IPS-18c (cell line): Measurements from ENCODE around the gene BPGM.

Experiments used
- H3K4me3 ChIP-seq: 2 replicates; pipeline ENCODE4 v1.7.0; 2013; ENCODE audit warnings: low read depth, mild to moderate bottlenecking, low read length, moderate library complexity; ENCODE audit not compliant: insufficient read depth
- H3K9me3 ChIP-seq: one replicate; pipeline ENCODE4 v1.6.1; 2013; ENCODE audit warnings: mild to moderate bottlenecking, low read length, moderate library complexity; ENCODE audit not compliant: control insufficient read depth, insufficient read depth

The BPGM gene

DNA sequence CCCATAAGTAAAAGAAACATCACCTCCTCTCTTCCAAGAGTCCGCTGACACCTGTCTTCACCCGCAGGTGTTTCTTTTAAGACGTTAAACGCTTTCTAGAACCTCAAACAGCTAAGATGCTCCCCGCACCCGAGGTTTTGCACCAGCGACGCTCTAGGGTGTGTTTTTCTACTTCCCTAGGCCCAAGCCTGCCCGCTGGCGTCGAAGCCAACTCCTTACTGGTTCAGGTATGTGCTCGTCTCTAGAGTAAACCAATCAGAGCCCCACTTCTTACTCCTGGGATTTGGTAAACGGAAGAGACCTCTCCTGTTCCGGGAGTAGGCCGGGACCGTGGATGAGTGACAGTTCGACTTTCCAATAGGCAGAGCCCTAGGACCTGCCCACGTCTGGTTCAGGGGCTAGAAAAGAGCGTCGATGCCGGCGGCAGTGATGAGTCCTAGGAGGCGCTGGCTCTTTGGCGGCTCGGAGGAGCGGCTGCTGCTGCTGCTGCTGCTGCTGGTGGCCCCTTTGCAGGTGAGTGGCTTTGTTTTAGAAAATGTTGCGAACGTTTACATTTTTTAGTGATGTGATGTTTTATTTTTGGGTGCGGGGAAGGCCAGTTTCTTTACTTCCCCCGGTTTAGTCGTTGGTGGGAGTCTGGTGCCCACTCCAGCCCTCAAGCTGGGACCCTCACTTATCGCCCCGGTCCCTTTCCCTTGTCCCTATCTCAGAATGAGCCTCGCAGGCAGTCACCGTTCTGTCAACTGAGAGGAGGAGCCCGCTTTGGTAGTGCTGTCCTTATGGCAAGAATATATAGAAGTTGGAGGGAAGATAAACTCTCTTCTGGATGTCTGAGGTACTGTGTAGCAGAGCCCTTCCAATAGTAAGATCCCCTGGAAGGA lies at the start of gene BPGM:
TSS of gene BPGM (plus strand) at position 429 of the 881 bp plus-strand sequence. CDS start 14,655 bp downstream, outside the sequence.
- peak within 1 kb of the TSS; percentile 90 for H3K4me3 ChIP-seq
- no peaks in the 10 kb centered on the region for H3K9me3 ChIP-seq

DNA sequence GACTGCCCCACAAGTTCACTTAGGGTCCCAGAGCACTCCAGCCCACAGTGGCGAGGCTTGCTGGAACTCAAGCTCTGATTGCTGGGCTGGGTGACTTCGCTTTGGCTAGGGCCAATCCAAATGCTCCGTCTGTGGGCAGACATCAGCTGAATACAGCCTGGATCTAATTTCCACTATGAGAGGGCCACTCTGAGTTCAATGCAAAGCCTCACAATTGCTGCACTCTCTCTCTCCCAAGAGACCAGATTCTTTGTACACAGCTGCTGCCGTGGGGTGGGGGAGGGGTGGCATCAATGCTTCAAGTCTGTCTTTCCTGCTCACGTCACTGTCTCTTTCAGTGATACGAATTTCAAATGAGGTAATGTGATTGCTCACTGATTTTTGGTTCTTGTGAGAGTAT lies 47.3 kb upstream of the BPGM start:
- Histone ChIP-seq H3K9me3 (no peaks in the 10 kb centered on the region), H3K4me3 (no peak overlapping the region)

DNA sequence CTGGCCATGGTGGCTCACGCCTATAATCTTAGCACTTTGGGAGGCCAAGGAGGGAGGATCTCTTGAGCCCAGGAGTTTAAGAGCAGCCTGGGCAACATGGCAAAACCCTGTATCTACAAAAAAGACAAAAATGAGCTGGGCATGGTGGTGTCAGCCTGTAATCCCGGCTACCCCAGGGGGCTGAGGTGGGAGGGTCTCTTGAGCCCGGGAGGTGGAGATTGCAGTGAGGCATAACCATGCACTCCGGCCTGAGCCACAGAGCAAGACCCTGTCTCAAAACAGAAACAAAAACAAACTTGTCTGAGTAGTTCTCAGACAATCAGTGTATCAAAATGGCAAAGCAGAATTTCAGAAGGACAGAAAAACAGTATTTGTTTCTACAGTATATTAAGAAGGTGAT lies 45.2 kb upstream of the BPGM start:
- Histone ChIP-seq H3K9me3 (no peaks in the 10 kb centered on the region), H3K4me3 (no peak overlapping the region)

DNA sequence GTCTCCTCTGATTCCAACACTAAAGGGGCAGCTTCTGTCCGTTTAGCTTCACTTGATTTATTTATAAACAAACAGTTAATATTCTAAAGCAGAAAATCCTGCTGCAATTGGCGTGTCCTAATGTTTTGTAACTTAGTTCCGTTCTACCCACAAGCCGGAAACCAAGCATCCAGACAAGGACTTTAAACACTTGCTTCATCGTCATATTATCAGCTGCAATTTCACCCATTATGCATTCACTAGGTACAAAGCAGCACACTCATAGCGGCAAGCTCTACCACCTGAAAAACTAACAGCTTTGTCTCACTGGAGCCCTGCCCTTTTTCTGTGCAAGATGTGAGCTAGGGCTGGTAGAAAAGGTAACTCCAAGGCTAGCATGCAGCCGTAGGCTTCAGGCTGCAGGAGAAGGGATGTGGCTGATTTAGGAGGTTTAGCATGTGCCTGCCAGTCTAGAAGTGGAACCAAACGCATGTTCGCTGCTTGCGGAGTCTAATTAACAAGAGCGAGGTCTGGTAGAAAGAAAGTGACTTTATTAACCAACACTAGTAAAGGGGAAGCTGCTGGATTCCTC lies 43.7 kb upstream of the BPGM start:
- Histone ChIP-seq H3K9me3 (no peaks in the 10 kb centered on the region), H3K4me3 (no peak overlapping the region)

DNA sequence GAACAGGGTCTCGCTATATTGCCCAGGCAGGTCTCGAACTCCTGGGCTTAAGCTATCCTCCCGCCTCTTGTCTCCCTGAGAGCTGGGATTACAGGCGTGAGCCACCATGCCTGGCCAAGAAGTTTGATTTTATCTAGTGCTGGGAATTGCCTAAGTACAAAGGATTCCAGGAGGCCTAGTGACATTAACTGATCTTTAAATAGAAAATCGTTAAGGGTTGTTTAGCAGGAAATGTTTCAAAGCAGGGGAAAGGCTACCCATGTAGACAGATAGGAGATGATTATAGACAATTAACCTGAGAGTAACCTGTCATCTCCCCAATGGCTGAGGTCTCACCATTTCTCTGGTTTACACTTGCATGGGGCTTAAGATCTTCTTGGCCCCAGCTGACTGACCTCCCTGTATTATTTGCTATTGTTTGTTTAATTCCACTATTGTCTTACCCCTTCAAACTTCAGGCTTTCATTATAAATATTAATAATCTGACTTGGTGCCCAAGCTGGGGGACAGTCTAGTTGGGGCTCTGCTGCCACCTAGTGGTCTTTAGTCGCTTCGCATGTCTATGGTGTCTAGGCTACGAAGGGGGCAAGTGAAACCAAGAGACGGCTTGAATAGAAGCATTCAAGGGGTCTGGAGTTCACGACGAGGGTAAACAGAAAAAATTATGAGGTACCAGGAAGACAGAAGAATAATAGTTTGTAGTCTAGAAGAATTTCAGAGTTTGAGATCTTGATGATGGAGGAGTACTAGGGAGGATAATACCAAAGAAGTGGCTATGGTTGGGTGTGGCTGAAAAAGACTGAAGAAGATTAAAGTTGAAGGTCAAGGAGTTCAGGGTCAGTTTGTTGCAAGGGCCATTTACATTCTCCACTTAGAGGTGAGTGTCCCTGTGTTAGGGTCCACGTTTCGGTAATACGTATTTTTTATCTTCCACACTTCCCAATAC lies 40.4 kb upstream of the BPGM start:
- Histone ChIP-seq H3K9me3 (no peaks in the 10 kb centered on the region), H3K4me3 (no peak overlapping the region)

DNA sequence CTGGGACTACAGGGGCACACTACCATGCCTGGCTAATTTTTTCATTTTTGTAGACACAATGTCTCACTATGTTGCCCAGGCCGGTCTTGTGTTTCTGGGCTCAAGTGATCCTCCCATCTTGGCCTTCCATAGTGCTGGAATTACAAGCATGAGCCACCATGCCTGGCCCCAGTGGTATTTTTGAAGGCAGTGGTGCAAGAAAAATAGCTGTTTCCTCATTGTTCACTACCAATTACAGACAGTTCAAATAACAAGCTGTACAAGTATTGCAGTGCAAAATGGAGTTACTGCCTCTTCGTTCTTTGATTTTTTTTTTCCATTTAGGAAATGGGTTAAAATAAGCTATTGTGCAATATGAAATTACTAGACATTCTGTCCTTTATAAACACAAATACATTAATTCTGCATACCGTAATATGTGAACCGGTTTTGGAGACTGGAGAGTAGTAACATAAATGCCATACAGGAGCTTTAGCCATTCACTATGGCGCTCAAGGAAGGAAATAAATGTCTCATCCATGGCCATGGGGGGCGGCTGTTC lies 35.0 kb upstream of the BPGM start:
- Histone ChIP-seq H3K4me3 (no peak overlapping the region), H3K9me3 (peaks cover 2% of the 10 kb centered on the region)

DNA sequence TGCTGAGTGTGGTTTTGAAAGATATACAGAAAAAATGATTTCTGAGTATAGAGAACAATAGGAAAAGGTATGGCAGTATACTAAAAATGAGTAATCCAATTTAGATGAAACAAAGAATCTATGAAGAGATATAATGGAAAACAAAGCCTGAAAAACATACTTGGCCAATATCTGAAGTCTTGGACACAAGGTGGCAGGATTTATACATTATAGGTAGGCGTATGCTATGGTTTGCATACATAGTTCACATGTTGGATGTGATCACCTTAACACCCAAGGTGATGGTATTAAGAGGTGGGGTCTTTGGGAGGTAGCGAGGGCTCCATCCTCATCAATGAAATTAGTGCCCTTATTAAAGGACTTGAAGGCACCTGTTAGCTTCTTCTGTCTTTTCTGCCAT lies 34.5 kb upstream of the BPGM start:
- no peak overlapping the region for H3K4me3 ChIP-seq

DNA sequence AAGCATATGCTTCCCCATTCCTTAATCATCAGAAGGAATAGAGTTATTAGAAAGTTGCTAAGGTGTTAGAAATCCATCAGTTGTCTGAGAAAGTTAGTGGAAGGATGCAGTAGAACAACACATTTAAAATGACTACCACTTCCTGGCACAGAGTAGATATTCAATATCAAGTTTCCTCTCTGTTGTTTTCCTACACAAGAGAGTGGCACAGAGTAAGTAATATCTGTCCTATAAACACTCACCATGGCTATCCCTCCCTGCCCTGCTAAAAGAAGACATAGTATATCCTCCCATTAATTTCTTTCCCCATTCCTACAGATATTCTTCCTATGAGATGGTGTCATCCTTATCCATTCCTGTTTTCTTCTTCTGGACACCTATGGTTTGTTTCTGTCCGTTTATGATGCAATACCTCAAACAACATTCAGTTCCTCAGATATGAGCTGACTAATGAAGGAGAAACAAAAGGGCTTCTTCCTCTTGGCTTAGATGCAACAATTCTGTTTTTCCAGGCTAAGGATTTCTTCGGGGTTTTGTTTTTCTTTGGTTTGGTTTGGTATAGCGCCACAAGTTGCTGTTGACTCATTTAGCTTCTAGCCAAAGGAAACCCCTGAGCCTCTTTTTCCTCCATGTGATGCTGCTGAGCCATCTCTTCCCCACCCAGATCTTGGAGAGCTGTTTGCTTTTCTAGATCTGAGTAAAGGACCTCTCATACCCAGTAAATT lies 32.9 kb upstream of the BPGM start:
- Histone ChIP-seq H3K4me3 (no peak overlapping the region), H3K9me3 (peaks cover 2% of the 10 kb centered on the region)

More for the DNA sequence above, 34.5 kb upstream of the BPGM start:
- H3K9me3 ChIP-seq: peaks cover 2% of the 10 kb centered on the region

DNA sequence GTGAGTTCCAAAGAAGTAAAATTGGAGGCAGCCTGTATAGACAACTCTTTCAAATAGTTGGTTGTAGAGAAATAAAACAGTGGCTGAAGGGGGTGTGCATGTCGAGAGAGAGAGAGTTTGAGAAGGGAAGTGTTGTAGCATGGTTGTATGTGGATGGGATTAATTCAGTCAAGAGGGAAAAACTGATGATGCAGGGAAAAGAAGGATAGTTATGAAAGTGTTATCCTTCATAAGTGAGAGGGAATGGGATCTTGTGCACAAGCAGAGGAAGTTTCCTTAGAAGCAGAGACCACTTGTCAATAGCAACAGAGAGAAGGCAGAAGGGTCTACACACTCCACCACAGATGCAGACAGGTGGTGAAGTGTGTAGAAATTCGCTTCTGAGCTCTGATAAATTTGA lies 30.0 kb upstream of the BPGM start:
- H3K9me3 ChIP-seq: peaks cover 2% of the 10 kb centered on the region
- H3K4me3 ChIP-seq: no peak overlapping the region

DNA sequence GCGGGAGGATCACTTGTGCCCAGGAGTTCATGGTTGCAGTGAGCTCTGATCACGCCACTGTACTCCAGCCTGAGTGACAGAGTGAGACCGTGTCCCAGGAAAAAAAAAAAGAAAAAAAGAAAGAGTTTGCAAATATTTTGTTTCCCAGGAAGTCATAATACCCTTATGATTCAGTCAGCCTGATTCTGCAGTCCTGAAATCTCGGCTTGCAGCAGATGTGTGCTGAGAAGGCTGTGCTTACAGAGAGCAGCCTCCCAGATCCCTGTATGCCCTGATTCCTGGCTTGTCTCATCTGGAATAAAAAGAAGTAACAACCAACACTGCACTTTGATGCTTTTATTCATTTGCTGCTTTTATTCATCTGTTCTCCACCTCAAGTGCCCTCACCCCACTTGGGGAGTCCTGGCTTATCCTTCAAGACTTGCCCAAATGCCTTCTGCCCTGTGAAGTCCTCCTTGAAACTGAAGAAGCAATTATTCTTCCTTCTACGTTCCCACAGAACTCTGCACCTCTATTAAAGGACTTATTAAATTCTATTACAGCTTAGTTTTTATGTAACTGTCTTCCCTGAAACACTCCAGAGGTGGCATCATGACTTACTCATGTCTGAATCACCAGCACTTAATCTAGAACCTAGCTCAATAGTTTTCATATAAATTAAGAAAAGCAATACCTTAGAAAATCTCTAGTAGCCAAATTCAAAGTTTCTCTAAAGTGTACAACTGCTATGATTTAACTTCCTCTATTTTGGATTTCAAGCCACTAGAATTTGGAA lies 27.7 kb upstream of the BPGM start:
- Histone ChIP-seq H3K9me3 (no peaks in the 10 kb centered on the region), H3K4me3 (no peak overlapping the region)

DNA sequence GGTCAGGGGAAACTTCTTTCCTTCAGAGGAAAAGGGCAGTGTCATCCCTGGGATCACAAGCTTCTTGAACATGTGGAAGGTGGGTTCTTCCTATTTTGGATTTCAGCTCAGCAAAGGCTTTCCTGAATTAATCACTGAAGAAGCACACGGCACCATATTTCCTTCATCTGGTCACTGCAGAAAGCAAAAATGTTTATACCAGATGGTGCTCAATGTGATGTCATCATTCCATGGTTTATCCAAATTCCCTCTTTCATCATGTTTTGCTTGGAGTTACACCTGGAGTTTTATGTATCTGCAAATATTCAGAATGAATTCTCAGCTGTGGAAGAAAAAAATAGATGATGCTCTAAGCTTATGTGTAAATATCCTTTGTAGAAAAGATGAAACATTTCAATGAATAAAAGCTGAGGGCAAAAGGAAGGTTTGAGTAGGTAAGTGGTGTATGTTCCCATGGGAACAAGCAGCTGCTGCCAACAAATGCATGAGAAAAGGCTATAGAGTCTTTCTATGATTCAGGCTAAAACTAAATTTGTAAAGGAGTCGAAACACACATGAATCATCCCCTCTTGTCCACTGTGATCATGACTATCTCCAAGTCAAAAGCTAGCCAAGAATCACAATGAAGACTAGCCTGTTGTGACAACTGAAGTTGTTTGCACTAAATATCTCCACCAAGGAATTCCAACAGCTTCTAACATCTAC lies 26.9 kb upstream of the BPGM start:
- H3K4me3 ChIP-seq: no peak overlapping the region
- no peaks in the 10 kb centered on the region for H3K9me3 ChIP-seq

DNA sequence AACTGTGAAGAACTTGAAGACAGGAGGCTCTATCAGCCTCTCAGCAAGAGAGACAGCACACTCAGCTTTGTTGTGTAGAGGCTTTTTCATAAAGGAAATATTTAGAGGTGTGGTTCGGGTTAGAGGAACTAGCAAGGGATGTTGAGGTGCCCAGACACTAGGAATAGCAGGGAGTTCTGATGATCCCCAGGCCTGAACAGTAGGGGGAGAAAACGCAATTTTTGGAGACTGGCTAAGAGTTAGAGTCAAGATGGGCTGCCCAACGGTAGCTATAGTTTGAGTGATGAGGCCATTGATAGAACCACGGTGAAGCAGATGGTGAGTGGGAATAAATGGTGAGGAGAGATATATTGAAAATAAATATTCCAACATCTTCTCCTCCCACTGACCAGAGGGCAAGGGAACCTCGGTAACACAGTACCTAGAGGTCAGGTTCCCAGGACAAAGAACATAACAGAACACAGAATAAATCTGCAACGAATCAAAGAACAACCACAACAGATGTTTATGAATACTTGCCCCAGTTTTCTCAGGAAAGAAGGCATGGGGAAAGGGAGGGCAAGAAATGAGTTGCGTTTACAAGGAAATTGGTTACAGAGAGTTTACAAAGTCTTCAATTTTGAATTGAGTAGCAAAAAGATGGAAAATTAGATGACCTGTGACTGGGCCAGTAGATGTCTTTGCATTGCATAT lies 24.2 kb upstream of the BPGM start:
- Histone ChIP-seq H3K9me3 (no peaks in the 10 kb centered on the region), H3K4me3 (no peak overlapping the region)

DNA sequence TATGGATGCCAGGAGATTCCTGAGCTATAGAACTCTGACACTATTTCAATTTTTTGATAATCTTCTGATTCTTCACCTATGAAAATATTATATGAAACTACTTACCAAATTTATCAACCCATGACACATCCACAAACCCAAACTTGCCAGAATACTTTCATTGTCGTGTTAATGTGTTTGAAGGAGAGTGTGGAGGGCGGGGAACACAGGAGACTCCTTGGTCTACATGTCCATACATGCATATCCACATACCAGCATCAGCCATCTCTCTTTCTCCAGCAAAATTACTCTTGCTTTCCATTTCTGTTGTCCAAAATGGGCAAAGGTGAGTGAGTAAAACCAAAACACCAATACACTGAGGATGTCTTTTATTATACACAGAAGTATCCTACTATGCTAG lies 23.5 kb upstream of the BPGM start:
- Histone ChIP-seq H3K4me3 (no peak overlapping the region), H3K9me3 (no peaks in the 10 kb centered on the region)

DNA sequence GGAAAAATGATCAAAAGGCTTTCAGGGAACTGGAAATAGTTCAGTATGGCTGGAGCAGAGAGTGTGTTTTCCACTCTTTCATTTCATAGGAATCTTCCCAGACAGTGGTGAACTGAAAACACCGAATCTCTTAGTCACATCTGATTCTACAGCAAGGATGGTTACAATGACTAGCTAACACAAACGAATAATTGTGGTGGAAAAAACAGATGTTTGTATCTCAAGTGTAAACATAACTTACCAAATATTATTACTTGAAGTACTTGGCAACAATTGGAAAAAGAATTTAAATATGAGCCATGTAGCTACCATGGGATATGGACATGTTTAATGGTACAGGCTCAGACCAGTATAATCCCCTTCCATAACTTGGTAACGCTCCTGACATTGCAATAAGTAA lies 21.1 kb upstream of the BPGM start:
- Histone ChIP-seq H3K9me3 (no peaks in the 10 kb centered on the region), H3K4me3 (no peak overlapping the region)

DNA sequence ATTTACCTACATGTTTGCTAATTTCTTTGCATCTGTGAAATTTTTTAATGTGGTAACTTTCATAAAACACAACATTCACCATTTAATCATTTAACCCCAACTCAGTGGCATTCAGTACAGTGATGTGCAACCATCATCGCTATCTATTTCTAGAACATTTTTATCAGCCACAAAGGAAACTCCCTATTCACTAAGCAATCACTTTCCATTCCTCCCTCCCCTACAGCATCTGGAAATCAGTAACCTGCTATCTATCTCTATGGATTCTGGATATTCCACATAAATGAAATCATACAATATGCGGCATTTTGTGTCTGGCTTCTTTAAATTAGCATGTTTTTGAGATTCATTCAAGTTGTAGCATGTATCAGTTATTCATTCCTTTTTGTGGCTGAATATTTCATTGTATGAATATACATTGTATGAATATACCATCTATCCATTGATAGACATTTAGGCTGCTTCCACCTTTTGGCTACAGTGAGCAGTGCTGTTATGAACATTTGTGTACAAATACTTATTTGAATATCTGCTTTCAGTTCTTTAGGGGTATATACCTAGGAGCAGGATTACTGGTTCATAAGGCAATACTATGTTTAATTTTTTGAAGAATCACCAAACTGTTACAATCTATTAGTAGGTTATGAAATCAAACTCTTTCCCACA lies 19.4 kb upstream of the BPGM start:
- Histone ChIP-seq H3K4me3 (no peak overlapping the region), H3K9me3 (no peaks in the 10 kb centered on the region)
